Esophagus (tissue), 2 donors: ENCODE measurements around the gene FBXO8. TPM values are rescaled to one million over a fixed set of nuclear protein-coding genes. Genes with fewer than 3 reads are reported as not detected.

Source experiments
- H3K27ac ChIP-seq, 2 donors: one replicate each; pipeline ENCODE4 v1.5.1; 2013; ENCODE audit warnings: low read depth in 2 of 2, mild to moderate bottlenecking in 2 of 2, inconsistent platforms in 1 of 2, low read length in 1 of 2, moderate library complexity in 1 of 2
- H3K27me3 ChIP-seq, 2 donors: one replicate each; pipeline ENCODE4 v1.6.1; 2013; ENCODE audit warnings: low read length in 2 of 2, control low read depth in 1 of 2, mild to moderate bottlenecking in 1 of 2; ENCODE audit not compliant: insufficient read depth in 2 of 2, control insufficient read depth in 1 of 2
- H3K36me3 ChIP-seq, 2 donors: one replicate each; pipeline ENCODE4 v1.6.1; 2013; ENCODE audit warnings: low read length in 1 of 2; ENCODE audit not compliant: control insufficient read depth in 2 of 2, insufficient read depth in 2 of 2
- H3K4me1 ChIP-seq, 2 donors: one replicate each; pipeline ENCODE4 v1.6.1; 2013; ENCODE audit warnings: low read length in 1 of 2; ENCODE audit not compliant: control insufficient read depth in 2 of 2, insufficient read depth in 2 of 2
- H3K4me3 ChIP-seq, 2 donors: one replicate each; pipeline ENCODE4 v1.5.1; 2013; ENCODE audit warnings: low read length in 2 of 2, mild to moderate bottlenecking in 2 of 2, low read depth in 1 of 2, moderate library complexity in 1 of 2
- H3K9me3 ChIP-seq, 2 donors: one replicate each; pipeline ENCODE4 v1.6.1; 2013; ENCODE audit warnings: mild to moderate bottlenecking in 2 of 2, low read depth in 1 of 2, low read length in 1 of 2, moderate library complexity in 1 of 2; ENCODE audit not compliant: control insufficient read depth in 2 of 2, insufficient read depth in 1 of 2
- WGBS, 2 donors: extraction: QIAGEN DNeasy Blood & Tissue Kit; methylation state at CpG; one replicate each; pipeline ENCODE4 v1.1.7; 2013; 5-methylcytosine and 5-hydroxymethylcytosine counted together
- polyA plus RNA-seq, 2 donors: library from polyadenylated mRNA; stranded (reverse); fragments of 200-250 nt; gene quantifications; one replicate each; pipeline ENCODE4 v1.2.3, GENCODE V29; 2013
- donor health status: healthy with polysubstance abuse.
- donor health status: Bipolar disorder and iron deficiency.

Gene FBXO8
- polyA plus RNA-seq, 2 donors, result 15.6 to 17.9 TPM

- 85 to 88% methylated on average over 5 of the region's 5 CpGs for WGBS, 2 donors
- Histone ChIP-seq H3K36me3 (peaks cover 0 to 2% of the 10 kb centered on the region in 2 donors), H3K27me3 (no peaks in the 10 kb centered on the region), H3K9me3 (no peaks in the 10 kb centered on the region), H3K27ac (no peak overlapping the region), H3K4me3 (no peak overlapping the region), H3K4me1 (no peaks in the 10 kb centered on the region)
Observed at GRCh38 chr4:174255786-174256185, 27.7 kb downstream of the FBXO8 start.

- no peaks in the 10 kb centered on the region for H3K9me3 ChIP-seq
- 84 to 97% methylated on average over 1 of the region's 1 CpG for WGBS, 2 donors
- H3K4me3 ChIP-seq, result no peak overlapping the region
- no peak overlapping the region for H3K27ac ChIP-seq
- no peaks in the 10 kb centered on the region for H3K27me3 ChIP-seq
- H3K36me3 ChIP-seq, result peaks cover 0 to 2% of the 10 kb centered on the region in 2 donors
- H3K4me1 ChIP-seq, result no peaks in the 10 kb centered on the region
Observed at GRCh38 chr4:174255374-174255773, 28.1 kb downstream of the FBXO8 start.

GRCh38 chr4:174254613-174255012, 28.9 kb downstream of the FBXO8 start:
- H3K9me3 ChIP-seq, result no peaks in the 10 kb centered on the region
- H3K4me3 ChIP-seq, result no peak overlapping the region
- H3K36me3 ChIP-seq, result peaks cover 0 to 2% of the 10 kb centered on the region in 2 donors
- H3K27me3 ChIP-seq, result no peaks in the 10 kb centered on the region
- 88 to 89% methylated on average over 1 of the region's 1 CpG for WGBS, 2 donors
- H3K27ac ChIP-seq, result no peak overlapping the region
- H3K4me1 ChIP-seq, result no peaks in the 10 kb centered on the region

GRCh38 chr4:174252412-174252811, 31.1 kb downstream of the FBXO8 start:
- H3K4me3 ChIP-seq, result no peak overlapping the region
- WGBS, 2 donors, result 49 to 55% methylated on average over 2 of the region's 2 CpGs
- H3K9me3 ChIP-seq, result no peaks in the 10 kb centered on the region
- no peaks in the 10 kb centered on the region for H3K27me3 ChIP-seq
- H3K4me1 ChIP-seq, result no peaks in the 10 kb centered on the region
- H3K27ac ChIP-seq, result no peak overlapping the region
- H3K36me3 ChIP-seq, result peaks cover 0 to 2% of the 10 kb centered on the region in 2 donors

GRCh38 chr4:174248407-174248806, 35.1 kb downstream of the FBXO8 start:
- Histone ChIP-seq H3K4me3 (no peak overlapping the region), H3K27me3 (no peaks in the 10 kb centered on the region), H3K9me3 (no peaks in the 10 kb centered on the region), H3K27ac (no peak overlapping the region), H3K36me3 (no peaks in the 10 kb centered on the region), H3K4me1 (no peaks in the 10 kb centered on the region)
- WGBS, 2 donors, result 46% methylated on average over 1 of the region's 1 CpG

GRCh38 chr4:174245714-174246113, 37.8 kb downstream of the FBXO8 start:
- H3K27ac ChIP-seq, result no peak overlapping the region
- no peaks in the 10 kb centered on the region for H3K4me1 ChIP-seq
- H3K4me3 ChIP-seq, result no peak overlapping the region
- no peaks in the 10 kb centered on the region for H3K9me3 ChIP-seq
- WGBS, 2 donors, result 96 to 100% methylated on average over 1 of the region's 1 CpG
- H3K36me3 ChIP-seq, result no peaks in the 10 kb centered on the region
- no peaks in the 10 kb centered on the region for H3K27me3 ChIP-seq

GRCh38 chr4:174244441-174244840, 39.0 kb downstream of the FBXO8 start:
- H3K4me3 ChIP-seq, result no peak overlapping the region
- no peaks in the 10 kb centered on the region for H3K9me3 ChIP-seq
- no peaks in the 10 kb centered on the region for H3K4me1 ChIP-seq
- H3K27ac ChIP-seq, result no peak overlapping the region
- no peaks in the 10 kb centered on the region for H3K27me3 ChIP-seq
- H3K36me3 ChIP-seq, result no peaks in the 10 kb centered on the region
- WGBS, 2 donors, result 74 to 87% methylated on average over 1 of the region's 1 CpG

GRCh38 chr4:174241162-174241561, 42.3 kb downstream of the FBXO8 start:
- Histone ChIP-seq H3K36me3 (no peaks in the 10 kb centered on the region), H3K27ac (no peak overlapping the region), H3K27me3 (no peaks in the 10 kb centered on the region), H3K4me1 (no peaks in the 10 kb centered on the region), H3K4me3 (no peak overlapping the region), H3K9me3 (no peaks in the 10 kb centered on the region)
- 77 to 82% methylated on average over 3 of the region's 3 CpGs for WGBS, 2 donors

- 82 to 96% methylated on average over 3 of the region's 3 CpGs for WGBS, 2 donors
- Histone ChIP-seq H3K36me3 (no peaks in the 10 kb centered on the region), H3K27ac (no peak overlapping the region), H3K4me3 (no peak overlapping the region), H3K4me1 (no peaks in the 10 kb centered on the region), H3K9me3 (no peaks in the 10 kb centered on the region), H3K27me3 (no peaks in the 10 kb centered on the region)
Observed at GRCh38 chr4:174236359-174236758, 47.1 kb downstream of the FBXO8 start.

GRCh38 chr4:174230680-174231079, 52.8 kb downstream of the FBXO8 start:
- WGBS, 2 donors, result 89 to 90% methylated on average over 4 of the region's 4 CpGs

More at GRCh38 chr4:174230680-174231079, 52.8 kb downstream of the FBXO8 start:
- no peaks in the 10 kb centered on the region for H3K9me3 ChIP-seq
- no peaks in the 10 kb centered on the region for H3K27me3 ChIP-seq
- no peak overlapping the region for H3K27ac ChIP-seq
- no peaks in the 10 kb centered on the region for H3K4me1 ChIP-seq
- no peaks in the 10 kb centered on the region for H3K36me3 ChIP-seq
- H3K4me3 ChIP-seq, result no peak overlapping the region
